K562 (cell line): Measurements from ENCODE around the gene CHRND. TPM values are rescaled to one million over a fixed set of nuclear protein-coding genes. Genes with fewer than 3 reads are reported as not detected.

ENCODE experiments used
- ATAC-seq: fragments of 200-7000 bp; cut with Tn5 transposase; 3 replicates; pipeline ENCODE4 v1.9.1; 2020; ENCODE audit warnings: moderate library complexity
- BruUV-seq: library from RNA; stranded (reverse); fragments of 400-500 nt; replicated peaks from 2 replicates; lab custom pipeline; 2021; lab: Mats Ljungman, UMichigan
- CTCF ChIA-PET: fragments of 300-600 bp; formaldehyde crosslinking; extraction: SDS; loops from one replicate; lab custom pipeline; 2021; ENCODE audit warnings: low intra/inter-chr PET ratio; lab: Yijun Ruan, JAX
- POLR2A ChIA-PET: fragments of 300-600, 350-650 bp; sonication (Branson Sonifier 250); formaldehyde crosslinking; extraction: SDS; loops from one replicate; lab custom pipeline; 2021; ENCODE audit warnings: antibody characterized with exemption, inconsistent platforms; lab: Yijun Ruan, JAX
- DNase-seq, 4 experiments: peaks; one replicate each; pipeline versions ENCODE4 v3.0.0 to v3.0.0-alpha.2; 2011 to 2018; ENCODE audit warnings: low spot score in 3 of 4, mixed read lengths in 3 of 4; ENCODE audit errors: extremely low read depth in 1 of 4
- FAIRE-seq: peaks from 2 replicates; lab custom pipeline; 2011; peaks lifted over from hg19 to GRCh38; lab: Jason Lieb, UNC
- H2AFZ ChIP-seq: 2 replicates; pipeline ENCODE4 v1.6.0; 2011; ENCODE audit warnings: low read depth, low read length, control low read depth, inconsistent platforms
- H3K27ac ChIP-seq: fragments of 200-600 bp; 3 replicates; pipeline ENCODE4 v1.8.0; 2011; ENCODE audit warnings: low read depth, mild to moderate bottlenecking, control low read depth, inconsistent platforms, low read length, moderate library complexity, mixed read lengths; ENCODE audit errors: extremely low read depth
- H3K27me3 ChIP-seq, 2 experiments: fragments of 300-600 bp in 1 of 2; 2 replicates in 1 of 2; 3 replicates in 1 of 2; pipeline versions ENCODE4 v1.6.0 to v1.8.0; 2011; ENCODE audit warnings: inconsistent platforms in 2 of 2, low read length in 2 of 2, mild to moderate bottlenecking in 1 of 2, mixed read lengths in 1 of 2, moderate library complexity in 1 of 2; ENCODE audit not compliant: control insufficient read depth in 2 of 2, insufficient read depth in 2 of 2
- H3K36me3 ChIP-seq: fragments of 300-600 bp; 3 replicates; pipeline ENCODE4 v1.8.0; 2011; ENCODE audit warnings: mild to moderate bottlenecking, low read length, inconsistent platforms; ENCODE audit not compliant: control insufficient read depth, insufficient read depth
- H3K4me1 ChIP-seq, 2 experiments: fragments of 200-600 bp in 1 of 2; replicated peaks in 1 of 2; 2 replicates in 1 of 2; 3 replicates in 1 of 2; pipeline versions ENCODE4 v1.5.1 to v1.8.0; 2011; ENCODE audit warnings: inconsistent platforms in 2 of 2, low read length in 2 of 2, mild to moderate bottlenecking in 1 of 2, mixed read lengths in 1 of 2, moderate library complexity in 1 of 2; ENCODE audit not compliant: control insufficient read depth in 2 of 2, insufficient read depth in 2 of 2
- H3K4me2 ChIP-seq: 2 replicates; pipeline ENCODE4 v1.6.1; 2011; ENCODE audit warnings: low read length, control low read depth, inconsistent platforms, mixed read lengths; ENCODE audit not compliant: insufficient read depth
- H3K4me3 ChIP-seq: fragments of 200-600 bp; sonication (generic), shearing (Covaris generic); 2 replicates; pipeline ENCODE4 v1.5.1; 2016; ENCODE audit warnings: control low read depth, inconsistent platforms
- H3K79me2 ChIP-seq: fragments of 200-600 bp; 3 replicates; pipeline ENCODE4 v1.8.0; 2011; ENCODE audit warnings: low read length, inconsistent platforms; ENCODE audit not compliant: control insufficient read depth, insufficient read depth
- H3K9ac ChIP-seq, 2 experiments: 2 replicates each; pipeline versions ENCODE4 v1.6.0 to v1.6.1; 2011; ENCODE audit warnings: low read depth in 2 of 2, low read length in 2 of 2, control low read depth in 1 of 2, inconsistent platforms in 1 of 2, mild to moderate bottlenecking in 1 of 2, mixed read lengths in 1 of 2; ENCODE audit not compliant: insufficient read depth in 1 of 2
- H3K9me1 ChIP-seq: one replicate; pipeline ENCODE4 v1.6.0; 2011; ENCODE audit warnings: inconsistent platforms, mild to moderate bottlenecking, low read length, moderate library complexity; ENCODE audit not compliant: control insufficient read depth, insufficient read depth
- H3K9me3 ChIP-seq: replicated peaks from 2 replicates; pipeline ENCODE4 v1.5.1; 2011; ENCODE audit warnings: low read depth, low read length, inconsistent platforms; ENCODE audit not compliant: control insufficient read depth, insufficient read depth
- H4K20me1 ChIP-seq: replicated peaks from 2 replicates; pipeline ENCODE4 v1.6.1; 2011; ENCODE audit warnings: low read length, inconsistent platforms, mixed read lengths; ENCODE audit not compliant: control insufficient read depth, insufficient read depth
- ARID1B ChIP-seq: fragments of 450-650 bp; IDR thresholded peaks from 2 replicates; pipeline ENCODE4 v1.6.1; 2016; ENCODE audit warnings: antibody characterized with exemption, mild to moderate bottlenecking, inconsistent platforms
- CBX5 ChIP-seq: IDR thresholded peaks from 2 replicates; pipeline ENCODE4 v1.6.1; 2014; ENCODE audit warnings: low read depth, borderline replicate concordance
- FOXA1 ChIP-seq: fragments of 450-650 bp; IDR thresholded peaks from 2 replicates; pipeline ENCODE4 v1.6.1; 2016; ENCODE audit warnings: mild to moderate bottlenecking, borderline replicate concordance
- L3MBTL2 ChIP-seq: fragments of 450-650 bp; IDR thresholded peaks from 2 replicates; pipeline ENCODE4 v1.6.1; 2016; ENCODE audit warnings: mild to moderate bottlenecking, moderate library complexity
- NFXL1 ChIP-seq: fragments of 450-650 bp; formaldehyde crosslinking; IDR thresholded peaks from 2 replicates; pipeline ENCODE4 v1.4.0; 2021; ENCODE audit warnings: mild to moderate bottlenecking
- POLR2AphosphoS2 ChIP-seq: IDR thresholded peaks from 2 replicates; pipeline ENCODE4 v1.6.1; 2012; ENCODE audit warnings: low read length, improper control_type of control experiment
- XRCC3 ChIP-seq: fragments of 450-650 bp; IDR thresholded peaks from 2 replicates; pipeline ENCODE4 v1.6.1; 2017; ENCODE audit warnings: mild to moderate bottlenecking, moderate library complexity
- ZNF175 ChIP-seq: fragments of 200-800 bp; sonication (Bioruptor generic); IDR thresholded peaks from 2 replicates; pipeline ENCODE4 v1.6.1; 2016; ENCODE audit warnings: low read depth, mild to moderate bottlenecking, missing genetic modification characterization, missing compliant biosample characterization
- ZNF263 ChIP-seq: sonication (generic); formaldehyde crosslinking; IDR thresholded peaks from 2 replicates; pipeline ENCODE4 v1.8.0; 2022; ENCODE audit warnings: mild to moderate bottlenecking, missing genetic modification reagents, borderline replicate concordance
- ZNF77 ChIP-seq: fragments of 250-450 bp; sonication (Bioruptor Pico); IDR thresholded peaks from 2 replicates; pipeline ENCODE4 v1.5.0; 2020
- ZNF79 ChIP-seq: fragments of 250-450 bp; sonication (Bioruptor Pico); IDR thresholded peaks from 2 replicates; pipeline ENCODE4 v1.4.0; 2020; ENCODE audit warnings: low read depth, mild to moderate bottlenecking, moderate library complexity
- WGBS: fragments of 100-300 bp; shearing (Covaris generic); methylation state at CpG from one replicate; pipeline ENCODE4 v1.1.6; 2016; ENCODE audit warnings: low coverage, mixed read lengths; ENCODE audit not compliant: insufficient coverage; ENCODE audit errors: missing lambda C conversion rate; 5-methylcytosine and 5-hydroxymethylcytosine counted together
- in situ Hi-C: fragments of 300-500 bp; cut with MboI; formaldehyde crosslinking; loops from 4 replicates; pipeline ENCODE4 v1.15.0; 2018; ENCODE audit warnings: inconsistent platforms, mixed read lengths
- intact Hi-C: fragments of 100-400 bp; cut with micrococcal nuclease; formaldehyde crosslinking; loops from 2 replicates; pipeline ENCODE4 v1.14.2; 2022
- polyA plus RNA-seq, 8 experiments: library from polyadenylated mRNA; depleted of rRNA in 4 of 8; stranded (reverse) in 5 of 8; unstranded in 3 of 8; fragments of >200 nt; fragmentation: Nextera tagmentation in 2 of 8; fragmentation: Illumina TruSeq in 1 of 8; extraction: Ambion mirVana in 2 of 8; extraction: Trizol in 1 of 8; gene quantifications; 2 replicates each; pipeline versions ENCODE4 v1.2.1 to v1.2.3, GENCODE V29; 2011 to 2014; ENCODE audit warnings: inconsistent platforms in 1 of 8, missing spikeins in 1 of 8
- total RNA-seq, 7 experiments: library from RNA; depleted of rRNA in 6 of 7; stranded (reverse); fragments of >200 nt in 6 of 7; fragmentation: Illumina TruSeq in 2 of 7; extraction: Trizol in 2 of 7; gene quantifications; 2 replicates each; pipeline versions ENCODE4 v1.2.1 to v1.2.3, GENCODE V29; 2011 to 2021; ENCODE audit warnings: low replicate concordance in 1 of 7
- TF ChIP-seq, protein P1 (sequence below): fragments of 250-450 bp; sonication (Bioruptor Pico); IDR thresholded peaks from 2 replicates; pipeline ENCODE4 v1.5.0; 2020; ENCODE audit warnings: mild to moderate bottlenecking
- TF ChIP-seq, protein P2 (sequence below): IDR thresholded peaks from 3 replicates; pipeline ENCODE4 v1.6.1; 2011; ENCODE audit warnings: borderline replicate concordance, mild to moderate bottlenecking, moderate library complexity; ENCODE audit not compliant: insufficient read length; ENCODE audit errors: extremely low read depth
- TF ChIP-seq, protein P3 (sequence below): fragments of 250-450 bp; sonication (Bioruptor Pico); IDR thresholded peaks from 2 replicates; pipeline ENCODE4 v1.4.0; 2020; ENCODE audit warnings: mild to moderate bottlenecking, moderate library complexity
- TF ChIP-seq, protein P4 (sequence below), 3 experiments: fragments of 200-800 bp in 1 of 3; sonication (Bioruptor generic) in 1 of 3; sonication (generic) in 1 of 3; formaldehyde crosslinking in 1 of 3; IDR thresholded peaks; 2 replicates each; pipeline versions ENCODE4 v1.6.1 to v1.8.0; 2016 to 2022; ENCODE audit warnings: mild to moderate bottlenecking in 2 of 3, missing compliant biosample characterization in 2 of 3, missing genetic modification characterization in 2 of 3, missing genetic modification reagents in 1 of 3

Gene CHRND
- total and polyA plus RNA-seq, 9 of the 15 experiments (the other 6 are each of a cell fraction or from before 2014, with no cell fraction given): not detected

DNA sequence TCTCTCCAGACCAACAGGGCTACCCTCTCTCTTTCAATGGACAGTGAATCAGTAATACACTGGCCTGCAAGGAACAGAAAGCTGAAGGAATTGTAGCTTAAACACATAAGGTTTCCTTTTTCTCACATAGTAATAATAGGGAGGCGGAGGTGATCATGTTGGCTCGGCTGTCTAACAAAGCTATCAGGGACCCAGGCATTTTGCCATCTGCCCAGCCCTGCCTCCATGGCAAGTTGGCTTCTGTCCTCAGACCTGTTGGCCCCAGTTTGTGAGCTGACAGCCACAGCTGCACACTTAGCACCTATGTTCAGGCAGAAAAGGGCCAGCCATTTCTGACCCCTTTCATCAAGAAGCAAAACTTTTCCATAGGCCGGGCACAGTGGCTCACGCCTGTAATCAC, 11.5 kb downstream of the CHRND start:
- TF ChIP-seq L3MBTL2 (no peak), NFXL1 (no peak), ZNF79 (CRISPR knock-in tag) (no peak), ZNF77 (CRISPR knock-in tag) (no peak), POLR2AphosphoS2 (no peak), CBX5 (no peak), ZNF175 (CRISPR knock-in tag) (no peak), FOXA1 (no peak), ARID1B (no peak), ZNF263 (CRISPR knock-in tag) (no peak), XRCC3 (no peak)
- TF ChIP-seq, protein P1, sequence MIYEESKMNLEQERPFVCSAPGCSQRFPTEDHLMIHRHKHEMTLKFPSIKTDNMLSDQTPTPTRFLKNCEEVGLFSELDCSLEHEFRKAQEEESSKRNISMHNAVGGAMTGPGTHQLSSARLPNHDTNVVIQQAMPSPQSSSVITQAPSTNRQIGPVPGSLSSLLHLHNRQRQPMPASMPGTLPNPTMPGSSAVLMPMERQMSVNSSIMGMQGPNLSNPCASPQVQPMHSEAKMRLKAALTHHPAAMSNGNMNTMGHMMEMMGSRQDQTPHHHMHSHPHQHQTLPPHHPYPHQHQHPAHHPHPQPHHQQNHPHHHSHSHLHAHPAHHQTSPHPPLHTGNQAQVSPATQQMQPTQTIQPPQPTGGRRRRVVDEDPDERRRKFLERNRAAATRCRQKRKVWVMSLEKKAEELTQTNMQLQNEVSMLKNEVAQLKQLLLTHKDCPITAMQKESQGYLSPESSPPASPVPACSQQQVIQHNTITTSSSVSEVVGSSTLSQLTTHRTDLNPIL (CRISPR knock-in tag): no peak
- TF ChIP-seq, protein P2, sequence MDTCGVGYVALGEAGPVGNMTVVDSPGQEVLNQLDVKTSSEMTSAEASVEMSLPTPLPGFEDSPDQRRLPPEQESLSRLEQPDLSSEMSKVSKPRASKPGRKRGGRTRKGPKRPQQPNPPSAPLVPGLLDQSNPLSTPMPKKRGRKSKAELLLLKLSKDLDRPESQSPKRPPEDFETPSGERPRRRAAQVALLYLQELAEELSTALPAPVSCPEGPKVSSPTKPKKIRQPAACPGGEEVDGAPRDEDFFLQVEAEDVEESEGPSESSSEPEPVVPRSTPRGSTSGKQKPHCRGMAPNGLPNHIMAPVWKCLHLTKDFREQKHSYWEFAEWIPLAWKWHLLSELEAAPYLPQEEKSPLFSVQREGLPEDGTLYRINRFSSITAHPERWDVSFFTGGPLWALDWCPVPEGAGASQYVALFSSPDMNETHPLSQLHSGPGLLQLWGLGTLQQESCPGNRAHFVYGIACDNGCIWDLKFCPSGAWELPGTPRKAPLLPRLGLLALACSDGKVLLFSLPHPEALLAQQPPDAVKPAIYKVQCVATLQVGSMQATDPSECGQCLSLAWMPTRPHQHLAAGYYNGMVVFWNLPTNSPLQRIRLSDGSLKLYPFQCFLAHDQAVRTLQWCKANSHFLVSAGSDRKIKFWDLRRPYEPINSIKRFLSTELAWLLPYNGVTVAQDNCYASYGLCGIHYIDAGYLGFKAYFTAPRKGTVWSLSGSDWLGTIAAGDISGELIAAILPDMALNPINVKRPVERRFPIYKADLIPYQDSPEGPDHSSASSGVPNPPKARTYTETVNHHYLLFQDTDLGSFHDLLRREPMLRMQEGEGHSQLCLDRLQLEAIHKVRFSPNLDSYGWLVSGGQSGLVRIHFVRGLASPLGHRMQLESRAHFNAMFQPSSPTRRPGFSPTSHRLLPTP: no peak
- TF ChIP-seq, protein P3, sequence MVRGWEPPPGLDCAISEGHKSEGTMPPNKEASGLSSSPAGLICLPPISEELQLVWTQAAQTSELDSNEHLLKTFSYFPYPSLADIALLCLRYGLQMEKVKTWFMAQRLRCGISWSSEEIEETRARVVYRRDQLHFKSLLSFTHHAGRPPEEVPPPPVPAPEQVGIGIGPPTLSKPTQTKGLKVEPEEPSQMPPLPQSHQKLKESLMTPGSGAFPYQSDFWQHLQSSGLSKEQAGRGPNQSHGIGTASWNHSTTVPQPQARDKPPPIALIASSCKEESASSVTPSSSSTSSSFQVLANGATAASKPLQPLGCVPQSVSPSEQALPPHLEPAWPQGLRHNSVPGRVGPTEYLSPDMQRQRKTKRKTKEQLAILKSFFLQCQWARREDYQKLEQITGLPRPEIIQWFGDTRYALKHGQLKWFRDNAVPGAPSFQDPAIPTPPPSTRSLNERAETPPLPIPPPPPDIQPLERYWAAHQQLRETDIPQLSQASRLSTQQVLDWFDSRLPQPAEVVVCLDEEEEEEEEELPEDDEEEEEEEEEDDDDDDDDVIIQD (CRISPR knock-in tag): no peak
- TF ChIP-seq, protein P4, sequence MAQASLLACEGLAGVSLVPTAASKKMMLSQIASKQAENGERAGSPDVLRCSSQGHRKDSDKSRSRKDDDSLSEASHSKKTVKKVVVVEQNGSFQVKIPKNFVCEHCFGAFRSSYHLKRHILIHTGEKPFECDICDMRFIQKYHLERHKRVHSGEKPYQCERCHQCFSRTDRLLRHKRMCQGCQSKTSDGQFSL (CRISPR knock-in tag; IDR thresholded peaks at IDR 0.05): no peak
- TF ChIP-seq, protein P4 (tag; IDR thresholded peaks at IDR 0.05): no peak
- H3K79me2 ChIP-seq: no peaks in the 10 kb centered on the region
- no peak overlapping the region for H3K4me2 ChIP-seq
- WGBS: 47% methylated on average over 2 of the region's 4 CpGs
- no TSS peak for BruUV-seq
- DNase-seq: no peak
- in situ Hi-C loops: no loop called here
- H3K27ac ChIP-seq: no peak overlapping the region
- H3K9me1 ChIP-seq: no peaks in the 10 kb centered on the region
- ChIA-PET POLR2A (no interaction called here), CTCF (no interaction called here)
- no peaks in the 10 kb centered on the region for H4K20me1 ChIP-seq
- no peaks in the 10 kb centered on the region for H3K27me3 ChIP-seq
- no peak overlapping the region for H2AFZ ChIP-seq
- H3K4me3 ChIP-seq: no peak overlapping the region
- H3K36me3 ChIP-seq: no peaks in the 10 kb centered on the region
- no peak for FAIRE-seq
- intact Hi-C loops: no loop called here
- H3K9ac ChIP-seq: no peak overlapping the region
- H3K9me3 ChIP-seq: no peaks in the 10 kb centered on the region
- peaks cover 0 to 28% of the 10 kb centered on the region in 2 experiments; a peak in 2 of 5 replicates for H3K4me1 ChIP-seq
- no peak for ATAC-seq
